Aorta (tissue), 5 donors: ENCODE data around the gene MRPL55. TPM values are rescaled to one million over a fixed set of nuclear protein-coding genes. Genes with fewer than 3 reads are reported as not detected.

Experiments
- ATAC-seq: fragments of 200-7000 bp; cut with Tn5 transposase; one replicate; pipeline ENCODE4 v1.9.1; 2022; ENCODE audit warnings: moderate library complexity; ENCODE audit not compliant: low FRiP score
- DNase-seq, 2 donors: peaks; one replicate each; pipeline ENCODE4 v3.0.0-alpha.2; 2020
- H3K27ac ChIP-seq, 2 donors: one replicate each; pipeline ENCODE4 v1.5.1; 2013; ENCODE audit warnings: low read length in 2 of 2, mild to moderate bottlenecking in 2 of 2, moderate library complexity in 2 of 2, control low read depth in 1 of 2, inconsistent platforms in 1 of 2, low read depth in 1 of 2
- H3K27me3 ChIP-seq, 2 donors: one replicate each; pipeline ENCODE4 v1.6.1; 2013; ENCODE audit warnings: control low read depth in 1 of 2, low read length in 1 of 2, mild to moderate bottlenecking in 1 of 2, moderate library complexity in 1 of 2; ENCODE audit not compliant: insufficient read depth in 2 of 2, control insufficient read depth in 1 of 2
- H3K36me3 ChIP-seq, 2 donors: one replicate each; pipeline ENCODE4 v1.6.1; 2013; ENCODE audit warnings: control low read depth in 1 of 2, low read length in 1 of 2, mild to moderate bottlenecking in 1 of 2; ENCODE audit not compliant: insufficient read depth in 2 of 2, control insufficient read depth in 1 of 2
- H3K4me1 ChIP-seq, 2 donors: one replicate each; pipeline ENCODE4 v1.6.1; 2013; ENCODE audit warnings: low read length in 2 of 2, control low read depth in 1 of 2, mild to moderate bottlenecking in 1 of 2, moderate library complexity in 1 of 2; ENCODE audit not compliant: insufficient read depth in 2 of 2, control insufficient read depth in 1 of 2
- H3K4me3 ChIP-seq, 2 donors: one replicate each; pipeline ENCODE4 v1.5.1; 2013; ENCODE audit warnings: low read length in 2 of 2, control low read depth in 1 of 2, mild to moderate bottlenecking in 1 of 2
- H3K9me3 ChIP-seq: one replicate; pipeline ENCODE4 v1.6.1; 2013; ENCODE audit warnings: mild to moderate bottlenecking, low read length; ENCODE audit not compliant: control insufficient read depth
- WGBS, 2 donors: extraction: QIAGEN DNeasy Blood & Tissue Kit; methylation state at CpG; one replicate each; pipeline ENCODE4 v1.1.7; 2013; 5-methylcytosine and 5-hydroxymethylcytosine counted together
- intact Hi-C, 2 donors: fragments of 100-400 bp; cut with DNase I; formaldehyde crosslinking; loops; one replicate each; pipeline versions ENCODE4 v1.14.2 to v1.15.0; 2022
- polyA plus RNA-seq, 2 donors: library from polyadenylated mRNA; stranded (reverse); fragments of 200-250 nt; gene quantifications; one replicate each; pipeline ENCODE4 v1.2.3, GENCODE V29; 2013
- total RNA-seq, 2 donors: library from RNA; stranded (reverse); fragmentation: NEBNext Ultra II Directional; extraction: Animal tissue kit (Norgen Biotek cat#: 25700); gene quantifications; one replicate each; pipeline ENCODE4 v1.2.1, GENCODE V29; 2021
- donor health status: healthy with polysubstance abuse.
- donor health status: Bipolar disorder and iron deficiency.
- donor health status: DM: no; HTN: no; CAD: no.
- donor health status: DM: no; HTN: no; CAD: no.
- donor health status: DM: yes; HTN: yes; CAD: no.

The MRPL55 gene
- total and polyA plus RNA-seq, 4 donors: 27.4 to 152 (median 38.6) TPM

DNA sequence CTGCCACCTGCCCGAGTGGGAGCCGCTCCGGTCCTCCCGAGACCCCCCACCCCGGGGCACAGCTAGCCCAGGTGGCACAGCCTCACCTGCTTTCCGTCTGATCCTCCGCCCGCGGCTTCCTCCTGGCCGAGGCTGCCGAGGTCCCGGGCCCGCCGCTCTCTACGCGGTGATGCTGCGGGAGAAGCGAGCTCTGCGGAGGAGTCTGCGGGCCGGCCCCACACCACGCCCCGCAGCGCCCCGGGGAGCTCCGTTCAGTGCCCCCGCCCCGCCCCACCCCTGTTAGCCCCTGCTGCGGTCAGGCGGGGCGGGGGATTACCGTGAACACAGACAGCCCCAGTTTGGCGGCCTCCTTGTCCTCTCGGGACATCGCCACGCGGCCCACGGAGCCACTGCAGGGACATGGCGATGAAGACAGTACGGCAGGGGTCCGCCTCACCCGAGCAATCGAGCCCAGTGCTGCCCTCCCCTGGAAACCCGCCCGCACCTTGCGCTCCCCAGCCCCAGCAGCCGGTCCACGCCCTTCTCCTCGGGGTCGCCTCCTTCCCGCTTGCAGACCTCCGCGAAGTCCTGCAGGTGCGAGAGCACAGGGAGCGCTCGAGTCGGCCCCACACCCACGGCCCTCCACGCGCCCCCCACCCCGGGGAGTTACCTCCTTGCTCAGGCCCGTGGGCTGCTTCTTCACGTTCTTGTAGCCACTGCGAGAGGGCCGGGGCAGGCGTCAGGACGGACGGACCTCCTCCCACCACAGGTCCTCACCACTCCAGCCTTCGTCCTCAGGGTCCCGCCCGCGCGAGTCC, 6.9 kb downstream of the MRPL55 start:
- ATAC-seq (peak; percentile 19), DNase-seq (peak in 1 of 2 donors; percentile 64)
- H3K4me3 ChIP-seq: peak overlapping the region; percentile 58 to 77
- H3K4me1 ChIP-seq: no peaks in the 10 kb centered on the region
- H3K9me3 ChIP-seq: no peaks in the 10 kb centered on the region
- H3K36me3 ChIP-seq: peaks cover 0 to 11% of the 10 kb centered on the region in 2 donors
- WGBS, 2 donors: 6 to 9% methylated on average over 63 to 73 of the region's 73 CpGs
- H3K27ac ChIP-seq: no peak overlapping the region
- intact Hi-C loops: loop anchor here in 1 of 2 donors (2.0 to 10.0 kb wide), 2 partner anchors 39 to 367 kb away; partner anchors contain the start of genes GUK1, JMJD4 and SNAP47
- H3K27me3 ChIP-seq: no peaks in the 10 kb centered on the region

DNA sequence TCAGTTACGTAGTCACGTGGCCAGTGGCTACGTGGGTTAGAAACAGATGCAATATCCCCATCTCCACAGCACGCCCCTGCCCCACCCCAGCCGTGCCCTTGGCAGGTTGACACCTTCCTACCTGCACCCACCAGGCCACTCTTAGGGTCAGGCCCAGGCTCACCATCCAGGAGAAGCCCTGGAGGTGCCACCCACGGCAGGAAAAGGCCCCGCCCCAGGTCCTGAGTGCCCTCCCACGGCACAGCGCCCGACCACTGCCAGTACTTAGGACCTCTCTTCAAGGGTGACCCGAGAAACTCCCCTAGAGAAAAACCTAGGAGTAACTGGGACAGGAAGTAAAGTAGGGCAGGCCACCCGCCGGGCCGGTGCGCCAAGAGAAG, 7.5 kb downstream of the MRPL55 start:
- Histone ChIP-seq H3K4me3 (no peak overlapping the region), H3K27ac (no peak overlapping the region), H3K27me3 (no peaks in the 10 kb centered on the region), H3K36me3 (peaks cover 0 to 11% of the 10 kb centered on the region in 2 donors), H3K9me3 (no peaks in the 10 kb centered on the region), H3K4me1 (no peaks in the 10 kb centered on the region)
- 47 to 50% methylated on average over 14 to 15 of the region's 15 CpGs for WGBS, 2 donors
- ATAC-seq: no peak
- no peak for DNase-seq
- intact Hi-C loops: loop anchor here in 1 of 2 donors (10.0 kb wide), 1 partner anchor 367 kb away; the partner anchor contains the start of genes JMJD4 and SNAP47

GRCh38 chr1:228100822-228101613, 8.1 kb downstream of the MRPL55 start:
- DNase-seq (no peak), ATAC-seq (no peak)
- 73 to 74% methylated on average over 12 of the region's 12 CpGs for WGBS, 2 donors
- H3K4me1 ChIP-seq: no peaks in the 10 kb centered on the region
- intact Hi-C loops: loop anchor here in 1 of 2 donors (10.0 kb wide), 1 partner anchor 366 kb away; the partner anchor contains the start of genes JMJD4 and SNAP47
- no peaks in the 10 kb centered on the region for H3K27me3 ChIP-seq
- H3K36me3 ChIP-seq: peaks cover 0 to 13% of the 10 kb centered on the region in 2 donors
- no peak overlapping the region for H3K4me3 ChIP-seq
- H3K9me3 ChIP-seq: no peaks in the 10 kb centered on the region
- H3K27ac ChIP-seq: no peak overlapping the region

- Histone ChIP-seq H3K4me3 (no peak overlapping the region), H3K36me3 (peaks cover 0 to 13% of the 10 kb centered on the region in 2 donors), H3K9me3 (peaks cover 2% of the 10 kb centered on the region), H3K27me3 (no peaks in the 10 kb centered on the region), H3K27ac (no peak overlapping the region), H3K4me1 (no peaks in the 10 kb centered on the region)
- DNase-seq (no peak), ATAC-seq (no peak)
- intact Hi-C loops: no loop called here
- 62 to 72% methylated on average over 4 of the region's 4 CpGs for WGBS, 2 donors
Observed at GRCh38 chr1:228099331-228099732, 9.8 kb downstream of the MRPL55 start.

DNA sequence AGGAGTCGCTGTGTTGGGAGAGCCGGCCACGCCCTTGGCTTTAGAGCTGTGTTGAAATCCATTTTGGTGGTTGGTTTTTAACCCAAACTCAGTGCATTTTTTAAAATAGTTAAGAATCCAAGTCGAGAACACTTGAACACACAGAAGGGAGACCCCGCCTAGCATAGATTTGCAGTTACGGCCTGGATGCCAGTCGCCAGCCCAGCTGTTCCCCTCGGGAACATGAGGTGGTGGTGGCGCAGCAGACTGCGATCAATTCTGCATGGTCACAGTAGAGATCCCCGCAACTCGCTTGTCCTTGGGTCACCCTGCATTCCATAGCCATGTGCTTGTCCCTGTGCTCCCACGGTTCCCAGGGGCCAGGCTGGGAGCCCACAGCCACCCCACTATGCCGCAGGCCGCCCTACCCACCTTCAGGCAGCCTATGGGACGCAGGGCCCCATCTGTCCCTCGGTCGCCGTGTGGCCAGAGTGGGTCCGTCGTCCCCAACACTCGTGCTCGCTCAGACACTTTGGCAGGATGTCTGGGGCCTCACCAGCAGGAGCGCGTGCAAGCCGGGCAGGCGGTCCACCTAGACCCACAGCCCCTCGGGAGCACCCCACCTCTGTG, 10.7 kb downstream of the MRPL55 start:
- peaks cover 2% of the 10 kb centered on the region for H3K9me3 ChIP-seq
- 83 to 86% methylated on average over 28 of the region's 28 CpGs for WGBS, 2 donors
- no peaks in the 10 kb centered on the region for H3K4me1 ChIP-seq
- ATAC-seq: no peak
- DNase-seq: no peak
- intact Hi-C loops: no loop called here
- no peak overlapping the region for H3K27ac ChIP-seq
- H3K36me3 ChIP-seq: peaks cover 0 to 13% of the 10 kb centered on the region in 2 donors
- H3K4me3 ChIP-seq: no peak overlapping the region
- no peaks in the 10 kb centered on the region for H3K27me3 ChIP-seq

- 89 to 91% methylated on average over 34 of the region's 34 CpGs for WGBS, 2 donors
- Histone ChIP-seq H3K9me3 (peaks cover 2% of the 10 kb centered on the region), H3K4me1 (no peaks in the 10 kb centered on the region), H3K4me3 (no peak overlapping the region), H3K36me3 (peaks cover 0 to 13% of the 10 kb centered on the region in 2 donors), H3K27me3 (no peaks in the 10 kb centered on the region), H3K27ac (no peak overlapping the region)
- intact Hi-C loops: no loop called here
- no peak for DNase-seq
- ATAC-seq: no peak
Observed at GRCh38 chr1:228097333-228098081, 11.6 kb downstream of the MRPL55 start.

GRCh38 chr1:228096416-228097332, 12.4 kb downstream of the MRPL55 start:
- Histone ChIP-seq H3K9me3 (peaks cover 2% of the 10 kb centered on the region), H3K36me3 (peaks cover 0 to 13% of the 10 kb centered on the region in 2 donors), H3K4me1 (no peaks in the 10 kb centered on the region), H3K27ac (no peak overlapping the region), H3K27me3 (no peaks in the 10 kb centered on the region), H3K4me3 (no peak overlapping the region)
- ATAC-seq (no peak), DNase-seq (no peak)
- WGBS, 2 donors: 93 to 94% methylated on average over 13 of the region's 13 CpGs
- intact Hi-C loops: no loop called here
